ENCODE results near the gene CCDC170. TPM values are rescaled to one million over a fixed set of nuclear protein-coding genes. Genes with fewer than 3 reads are reported as not detected.
"Not testable (repeated sequence)": the region's sequence is repeated elsewhere in the genome, so short reads cannot be mapped to it uniquely, and the experiment has no call there.

Gene CCDC170
- total and polyA plus RNA-seq, 9 donors, result 0.41 to 1.4 (median 0.67) TPM

DNA sequence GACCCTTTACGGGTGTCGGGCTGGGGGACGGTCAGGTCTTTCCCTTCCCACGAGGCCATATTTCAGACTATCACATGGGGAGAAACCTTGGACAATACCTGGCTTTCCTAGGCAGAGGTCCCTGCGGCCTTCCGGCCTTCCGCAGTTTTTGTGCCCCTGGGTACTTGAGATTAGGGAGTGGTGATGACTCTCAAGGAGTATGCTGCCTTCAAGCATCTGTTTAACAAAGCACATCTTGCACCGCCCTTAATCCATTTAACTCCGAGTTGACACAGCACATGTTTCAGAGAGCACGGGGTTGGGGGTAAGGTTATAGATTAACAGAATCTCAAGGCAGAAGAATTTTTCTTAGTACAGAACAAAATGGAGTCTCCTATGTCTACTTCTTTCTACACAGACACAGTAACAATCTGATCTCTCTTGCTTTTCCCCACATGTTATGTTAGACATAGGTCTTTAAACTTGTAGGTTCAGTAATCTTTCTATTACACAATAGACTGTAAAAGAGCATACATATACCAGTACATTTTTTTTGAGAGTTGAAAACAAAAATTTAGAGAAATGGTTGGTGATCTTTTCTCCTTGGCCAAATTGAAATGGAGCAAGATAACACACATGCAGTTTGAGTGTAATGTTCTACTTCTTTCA is 37.9 kb upstream of the CCDC170 start:
- not testable (repeated sequence) for H3K4me3 ChIP-seq (ENCODE audit: low read length); H3K27ac ChIP-seq (ENCODE audit: low read length); DNase-seq; H3K4me1 ChIP-seq (ENCODE audit: control insufficient read depth, insufficient read depth, low read length); H3K27me3 ChIP-seq (ENCODE audit: control insufficient read depth, insufficient read depth, low read length); H3K9me3 ChIP-seq (replicated peaks; ENCODE audit: control insufficient read depth, low read depth, low read length)
- peaks cover 15% of the 10 kb centered on the region for H3K36me3 ChIP-seq (ENCODE audit: control insufficient read depth, insufficient read depth, low read length)
- no CpG with 5 or more reads among the region's 10 CpGs for WGBS (ENCODE audit: insufficient coverage)

DNA sequence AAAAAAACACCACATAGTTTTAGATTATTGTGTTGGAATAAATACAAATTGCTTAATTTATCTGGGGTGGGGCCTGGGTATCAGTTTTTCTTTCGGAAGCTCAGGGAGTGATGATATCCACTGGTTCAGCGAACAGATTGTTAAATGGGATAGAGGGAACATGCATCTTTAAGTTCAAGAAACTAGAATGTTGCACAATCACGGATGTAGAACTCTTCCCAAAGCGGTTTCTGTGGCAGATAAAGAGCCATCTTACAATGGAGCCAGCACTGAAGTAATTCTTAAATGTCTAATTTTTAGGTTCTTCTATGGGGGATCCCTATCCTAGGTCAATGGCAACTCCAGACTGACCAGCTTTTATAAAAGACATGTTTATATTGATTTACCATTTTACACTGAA is 32.1 kb upstream of the CCDC170 start:
- Histone ChIP-seq H3K9me3 (replicated peaks; ENCODE audit: control insufficient read depth, low read depth, low read length) (no peaks in the 10 kb centered on the region), H3K36me3 (ENCODE audit: control insufficient read depth, insufficient read depth, low read length) (peaks cover 30% of the 10 kb centered on the region), H3K27me3 (ENCODE audit: control insufficient read depth, insufficient read depth, low read length) (no peaks in the 10 kb centered on the region), H3K4me1 (ENCODE audit: control insufficient read depth, insufficient read depth, low read length) (no peaks in the 10 kb centered on the region), H3K27ac (ENCODE audit: low read length) (no peak overlapping the region), H3K4me3 (ENCODE audit: low read length) (no peak overlapping the region)
- no peak for DNase-seq
- 100% methylated on average over 1 of the region's 4 CpGs for WGBS (ENCODE audit: insufficient coverage)

DNA sequence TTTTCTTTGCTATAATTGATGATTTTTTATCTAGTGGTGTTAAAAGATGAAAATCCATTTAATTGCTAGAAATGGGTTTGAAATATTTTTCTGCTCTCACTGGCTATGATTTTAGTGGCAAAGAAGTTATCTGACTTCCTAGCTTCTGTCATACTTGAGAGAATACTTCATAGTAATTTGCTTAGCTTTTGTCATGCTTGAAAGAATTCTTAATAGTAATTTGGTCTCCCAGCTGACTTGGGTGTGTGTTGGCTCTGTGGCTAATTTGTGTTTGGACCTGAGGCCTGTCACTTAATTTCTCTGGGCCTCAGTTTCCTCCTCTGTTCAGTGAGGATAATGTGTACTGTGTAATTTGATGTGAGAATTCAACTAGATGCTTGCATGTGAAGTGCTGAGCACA is 29.1 kb upstream of the CCDC170 start:
- no peaks in the 10 kb centered on the region for H3K9me3 ChIP-seq (replicated peaks; ENCODE audit: control insufficient read depth, low read depth, low read length)
- H3K27me3 ChIP-seq (ENCODE audit: control insufficient read depth, insufficient read depth, low read length), result no peaks in the 10 kb centered on the region
- H3K27ac ChIP-seq (ENCODE audit: low read length), result no peak overlapping the region
- H3K36me3 ChIP-seq (ENCODE audit: control insufficient read depth, insufficient read depth, low read length), result peaks cover 28% of the 10 kb centered on the region
- DNase-seq, result no peak
- no peak overlapping the region for H3K4me3 ChIP-seq (ENCODE audit: low read length)
- no peaks in the 10 kb centered on the region for H3K4me1 ChIP-seq (ENCODE audit: control insufficient read depth, insufficient read depth, low read length)

DNA sequence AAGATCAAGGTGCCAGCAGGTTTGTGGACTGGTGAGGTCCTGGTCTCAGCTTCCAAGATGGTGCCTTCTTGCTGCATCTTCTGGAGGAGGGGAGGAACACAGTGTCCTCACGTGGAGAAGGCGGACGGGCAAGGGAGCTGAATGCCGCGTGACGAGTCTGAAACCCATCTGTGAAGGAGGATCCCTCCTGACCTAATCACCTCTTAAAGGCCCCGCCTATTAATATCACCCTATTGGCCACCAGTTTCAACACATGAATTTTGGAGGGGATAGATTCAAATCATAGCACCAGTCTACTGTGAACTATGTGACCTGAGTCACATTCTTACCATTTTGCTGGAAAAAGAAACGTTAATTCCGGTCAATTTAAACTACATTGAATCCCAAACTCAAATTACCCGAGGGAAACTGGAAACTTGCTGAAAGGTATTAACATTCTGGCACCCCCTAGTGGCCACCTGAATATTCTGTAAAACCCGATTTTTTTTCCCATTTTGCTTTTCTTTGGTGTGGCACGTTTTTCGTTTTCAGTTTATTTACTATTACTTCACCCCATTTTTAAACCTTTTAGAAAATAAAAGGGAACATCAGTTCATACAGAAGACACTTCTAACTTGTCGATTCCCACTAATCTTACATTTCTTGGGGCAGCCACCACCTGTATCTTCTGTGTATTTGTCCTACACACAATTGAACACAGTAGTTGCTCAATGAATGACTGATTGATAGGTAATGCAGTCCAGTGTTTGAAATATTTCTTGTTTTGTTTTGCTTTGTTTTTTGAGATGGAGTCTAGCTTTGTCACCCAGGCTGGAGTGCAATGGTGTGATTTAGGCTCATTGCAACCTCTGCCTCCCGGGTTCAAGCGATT is 17.9 kb upstream of the CCDC170 start:
- H3K4me3 ChIP-seq (ENCODE audit: low read length), result no peak overlapping the region

DNA sequence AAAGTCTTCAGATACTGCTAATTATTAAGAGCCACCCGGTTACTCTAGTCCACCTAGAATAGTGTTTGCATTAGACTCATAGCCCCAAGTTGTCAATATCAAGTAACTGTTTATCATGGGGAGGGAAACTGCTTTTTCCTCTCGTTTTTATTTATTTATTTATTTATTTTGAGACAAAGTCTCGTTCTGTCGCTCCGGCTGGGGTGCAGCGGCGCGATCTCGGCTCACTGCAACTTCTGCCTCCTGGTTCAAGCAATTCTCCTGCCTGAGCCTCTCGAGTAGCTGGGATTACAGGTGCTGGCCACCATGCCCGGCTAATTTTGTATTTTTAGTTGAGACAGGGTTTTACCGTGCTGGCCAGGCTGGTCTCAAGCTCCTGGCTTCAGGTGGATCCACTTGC is 16.1 kb upstream of the CCDC170 start:
- no peaks in the 10 kb centered on the region for H3K4me1 ChIP-seq (ENCODE audit: control insufficient read depth, insufficient read depth, low read length)
- no peaks in the 10 kb centered on the region for H3K36me3 ChIP-seq (ENCODE audit: control insufficient read depth, insufficient read depth, low read length)
- H3K27me3 ChIP-seq (ENCODE audit: control insufficient read depth, insufficient read depth, low read length), result no peaks in the 10 kb centered on the region
- no peak for DNase-seq
- 92% methylated on average over 10 of the region's 12 CpGs for WGBS (ENCODE audit: insufficient coverage)
- no peaks in the 10 kb centered on the region for H3K9me3 ChIP-seq (replicated peaks; ENCODE audit: control insufficient read depth, low read depth, low read length)
- no peak overlapping the region for H3K4me3 ChIP-seq (ENCODE audit: low read length)
- no peak overlapping the region for H3K27ac ChIP-seq (ENCODE audit: low read length)

More for the DNA sequence above, 17.9 kb upstream of the CCDC170 start:
- H3K27ac ChIP-seq (ENCODE audit: low read length), result no peak overlapping the region
- no peaks in the 10 kb centered on the region for H3K27me3 ChIP-seq (ENCODE audit: control insufficient read depth, insufficient read depth, low read length)
- DNase-seq, result peak; percentile 70
- no peaks in the 10 kb centered on the region for H3K4me1 ChIP-seq (ENCODE audit: control insufficient read depth, insufficient read depth, low read length)
- WGBS (ENCODE audit: insufficient coverage), result 5% methylated on average over 4 of the region's 16 CpGs
- H3K9me3 ChIP-seq (replicated peaks; ENCODE audit: control insufficient read depth, low read depth, low read length), result no peaks in the 10 kb centered on the region
- no peaks in the 10 kb centered on the region for H3K36me3 ChIP-seq (ENCODE audit: control insufficient read depth, insufficient read depth, low read length)

DNA sequence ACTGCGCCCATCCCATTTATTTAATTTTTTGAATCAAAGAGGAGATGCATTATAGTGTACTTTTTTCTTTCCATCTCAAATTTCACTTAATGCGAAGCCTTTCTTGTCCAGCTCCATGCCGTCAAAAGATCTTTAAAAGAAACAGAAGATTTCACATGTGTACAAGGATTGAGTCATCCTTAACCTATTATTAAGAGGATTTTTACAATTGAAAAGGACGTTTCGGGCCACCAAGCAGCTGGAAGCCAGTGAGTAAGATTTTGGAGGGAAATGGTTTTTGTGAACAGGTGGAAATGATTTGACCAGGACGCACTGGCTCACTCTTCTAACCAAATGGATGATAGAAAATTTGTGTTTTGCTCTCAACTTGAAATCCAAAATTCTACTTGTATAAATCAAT is 15.1 kb upstream of the CCDC170 start:
- Histone ChIP-seq H3K4me1 (ENCODE audit: control insufficient read depth, insufficient read depth, low read length) (no peaks in the 10 kb centered on the region), H3K27ac (ENCODE audit: low read length) (no peak overlapping the region), H3K27me3 (ENCODE audit: control insufficient read depth, insufficient read depth, low read length) (no peaks in the 10 kb centered on the region), H3K9me3 (replicated peaks; ENCODE audit: control insufficient read depth, low read depth, low read length) (no peaks in the 10 kb centered on the region), H3K36me3 (ENCODE audit: control insufficient read depth, insufficient read depth, low read length) (no peaks in the 10 kb centered on the region), H3K4me3 (ENCODE audit: low read length) (no peak overlapping the region)
- no peak for DNase-seq
- WGBS (ENCODE audit: insufficient coverage), result no CpG with 5 or more reads among the region's 6 CpGs

DNA sequence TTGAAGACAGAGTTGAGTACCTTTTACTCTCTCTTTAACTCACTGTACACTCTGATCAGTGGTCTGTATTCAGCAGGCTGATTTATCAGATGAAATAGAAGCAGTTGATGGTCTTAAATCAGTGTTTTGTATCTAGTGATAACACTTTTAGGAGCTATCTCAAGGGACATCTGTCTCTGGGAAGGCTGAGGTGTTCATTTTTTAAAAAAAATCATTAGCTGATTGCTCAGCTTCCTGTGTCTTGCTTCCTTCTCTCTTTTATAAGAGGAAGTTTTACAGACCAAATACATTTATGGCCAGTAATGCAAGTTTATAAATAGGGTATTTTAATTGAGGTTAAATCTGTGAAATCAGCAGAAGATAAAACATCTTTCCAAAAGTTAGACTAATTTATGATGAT is 12.0 kb upstream of the CCDC170 start:
- H3K9me3 ChIP-seq (replicated peaks; ENCODE audit: control insufficient read depth, low read depth, low read length), result no peaks in the 10 kb centered on the region
- peak overlapping the region; percentile 29 for H3K27ac ChIP-seq (ENCODE audit: low read length)
- DNase-seq, result peak; percentile 19
- H3K27me3 ChIP-seq (ENCODE audit: control insufficient read depth, insufficient read depth, low read length), result no peaks in the 10 kb centered on the region
- no peaks in the 10 kb centered on the region for H3K36me3 ChIP-seq (ENCODE audit: control insufficient read depth, insufficient read depth, low read length)
- no peaks in the 10 kb centered on the region for H3K4me1 ChIP-seq (ENCODE audit: control insufficient read depth, insufficient read depth, low read length)
- H3K4me3 ChIP-seq (ENCODE audit: low read length), result no peak overlapping the region

DNA sequence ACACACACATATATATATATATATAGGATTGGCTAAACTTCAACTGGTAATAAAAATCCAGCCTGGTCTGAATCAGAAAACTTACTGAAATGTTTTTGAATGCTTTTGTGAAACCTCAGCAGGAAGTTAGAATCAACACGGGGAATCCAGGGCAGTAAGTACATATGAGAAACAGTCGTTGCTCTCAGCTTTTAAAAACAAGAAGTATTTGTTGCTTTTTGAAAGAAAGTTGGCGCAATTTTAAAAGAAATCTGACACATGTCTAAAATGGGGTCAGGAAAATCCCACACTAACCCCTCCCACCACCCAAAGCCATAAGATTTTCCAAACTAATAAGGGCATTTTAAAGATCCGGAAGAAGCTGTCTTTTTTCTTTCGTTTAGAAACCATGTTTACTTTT is 11.5 kb upstream of the CCDC170 start:
- H3K27ac ChIP-seq (ENCODE audit: low read length), result peak overlapping the region; percentile 51
- DNase-seq, result peak; percentile 66
- H3K4me3 ChIP-seq (ENCODE audit: low read length), result no peak overlapping the region
- no peaks in the 10 kb centered on the region for H3K27me3 ChIP-seq (ENCODE audit: control insufficient read depth, insufficient read depth, low read length)
- no peaks in the 10 kb centered on the region for H3K36me3 ChIP-seq (ENCODE audit: control insufficient read depth, insufficient read depth, low read length)
- 0% methylated on average over 1 of the region's 5 CpGs for WGBS (ENCODE audit: insufficient coverage)
- H3K4me1 ChIP-seq (ENCODE audit: control insufficient read depth, insufficient read depth, low read length), result no peaks in the 10 kb centered on the region
- no peaks in the 10 kb centered on the region for H3K9me3 ChIP-seq (replicated peaks; ENCODE audit: control insufficient read depth, low read depth, low read length)

DNA sequence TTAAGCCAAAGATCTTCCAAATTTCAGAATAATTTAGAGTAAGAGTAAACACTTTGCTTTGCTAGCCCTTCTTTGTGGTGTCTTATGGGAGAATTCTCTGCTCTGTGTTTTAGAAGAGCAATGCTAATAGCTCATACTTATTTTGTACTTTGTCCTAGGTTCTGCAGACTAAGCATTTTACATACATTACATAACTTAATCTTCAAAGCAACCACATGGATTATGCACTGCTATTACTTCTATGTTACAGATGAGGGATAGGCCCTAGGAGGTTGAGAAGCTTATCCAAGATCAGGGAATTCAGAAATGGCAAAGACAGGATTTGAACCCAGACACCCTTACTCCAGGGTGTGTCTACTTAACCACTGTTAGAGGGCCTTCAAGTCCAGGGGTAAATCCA is 9.8 kb upstream of the CCDC170 start:
- DNase-seq, result no peak
- H3K27me3 ChIP-seq (ENCODE audit: control insufficient read depth, insufficient read depth, low read length), result no peaks in the 10 kb centered on the region
- H3K27ac ChIP-seq (ENCODE audit: low read length), result no peak overlapping the region
- H3K4me3 ChIP-seq (ENCODE audit: low read length), result no peak overlapping the region
- H3K36me3 ChIP-seq (ENCODE audit: control insufficient read depth, insufficient read depth, low read length), result no peaks in the 10 kb centered on the region
- H3K9me3 ChIP-seq (replicated peaks; ENCODE audit: control insufficient read depth, low read depth, low read length), result no peaks in the 10 kb centered on the region
- H3K4me1 ChIP-seq (ENCODE audit: control insufficient read depth, insufficient read depth, low read length), result no peaks in the 10 kb centered on the region

DNA sequence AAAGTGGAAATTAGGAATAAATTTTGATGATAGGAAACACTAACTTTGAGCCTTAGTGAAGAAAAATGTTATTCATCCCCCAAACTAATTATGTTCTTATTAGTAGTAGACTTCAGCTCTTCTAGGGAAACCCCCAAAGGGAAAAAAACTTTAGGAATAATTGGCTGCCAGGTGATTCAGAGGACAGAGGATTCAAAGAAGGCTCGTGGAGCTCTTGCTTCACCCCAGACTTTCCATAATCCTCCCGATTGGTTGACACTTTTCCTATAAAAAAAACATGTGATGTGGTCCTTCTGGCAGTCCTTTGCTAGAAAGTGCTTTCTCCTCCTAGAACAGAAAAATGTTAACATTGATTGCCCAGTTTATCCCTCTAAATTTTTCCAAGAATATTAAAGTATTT is 5.6 kb upstream of the CCDC170 start:
- 50% methylated on average over 1 of the region's 2 CpGs for WGBS (ENCODE audit: insufficient coverage)
- no peaks in the 10 kb centered on the region for H3K36me3 ChIP-seq (ENCODE audit: control insufficient read depth, insufficient read depth, low read length)
- no peak overlapping the region for H3K4me3 ChIP-seq (ENCODE audit: low read length)
- no peak for DNase-seq
- no peak overlapping the region for H3K27ac ChIP-seq (ENCODE audit: low read length)
- H3K27me3 ChIP-seq (ENCODE audit: control insufficient read depth, insufficient read depth, low read length), result peaks cover 6% of the 10 kb centered on the region
- H3K4me1 ChIP-seq (ENCODE audit: control insufficient read depth, insufficient read depth, low read length), result no peaks in the 10 kb centered on the region
- no peaks in the 10 kb centered on the region for H3K9me3 ChIP-seq (replicated peaks; ENCODE audit: control insufficient read depth, low read depth, low read length)

Data from muscle of leg (tissue), 11 donors.